Naive thymus-derived CD4-positive, alpha-beta T cell (primary cell): ENCODE data around the gene GGN. TPM values are rescaled to one million over a fixed set of nuclear protein-coding genes. Genes with fewer than 3 reads are reported as not detected.

Source experiments
- ATAC-seq: fragments of 150-1000 bp; cut with Tn5 transposase; 2 replicates; pipeline ENCODE4 v1.10.0; 2021; ENCODE audit warnings: mild to moderate bottlenecking, moderate library complexity
- CTCF ChIA-PET: fragments of 350-600 bp; sonication (Branson Sonifier 250); formaldehyde crosslinking; loops from one replicate; lab custom pipeline; 2021; ENCODE audit warnings: antibody characterized with exemption; lab: Charles Lee
- POLR2A ChIA-PET: fragments of 350-600 bp; sonication (Branson Sonifier 250); formaldehyde crosslinking; loops from one replicate; lab custom pipeline; 2021; ENCODE audit warnings: antibody characterized with exemption, inconsistent platforms; lab: Charles Lee
- DNase-seq, 9 donors: peaks; one replicate each; pipeline versions ENCODE4 v3.0.0 to v3.0.0-alpha.2; 2020 to 2022; ENCODE audit warnings: mixed read lengths in 1 of 9
- H3K27ac ChIP-seq: one replicate; pipeline ENCODE4 v1.7.0; 2013; ENCODE audit warnings: mild to moderate bottlenecking, low read depth, low read length, moderate library complexity
- H3K27me3 ChIP-seq, 2 donors: one replicate each; pipeline ENCODE4 v1.7.0; 2013; ENCODE audit warnings: low read length in 2 of 2, mild to moderate bottlenecking in 2 of 2, moderate library complexity in 2 of 2; ENCODE audit not compliant: control insufficient read depth in 2 of 2, insufficient read depth in 2 of 2
- H3K36me3 ChIP-seq, 3 experiments: 1 replicate in 2 of 3; 2 replicates in 1 of 3; pipeline ENCODE4 v1.7.0; 2013; ENCODE audit warnings: low read length in 3 of 3, mild to moderate bottlenecking in 3 of 3, moderate library complexity in 1 of 3; ENCODE audit not compliant: insufficient read depth in 3 of 3, control insufficient read depth in 2 of 3
- H3K4me1 ChIP-seq, 2 donors: one replicate each; pipeline ENCODE4 v1.7.0; 2013; ENCODE audit warnings: low read length in 2 of 2, mild to moderate bottlenecking in 2 of 2, moderate library complexity in 1 of 2; ENCODE audit not compliant: control insufficient read depth in 2 of 2, insufficient read depth in 2 of 2
- H3K4me3 ChIP-seq: 2 replicates; pipeline ENCODE4 v1.7.0; 2013; ENCODE audit warnings: mild to moderate bottlenecking, low read length
- H3K9me3 ChIP-seq, 3 experiments: 1 replicate in 2 of 3; 2 replicates in 1 of 3; pipeline ENCODE4 v1.7.0; 2013; ENCODE audit warnings: low read length in 3 of 3; ENCODE audit not compliant: control insufficient read depth in 2 of 3
- H3K27ac Mint-ChIP-seq, 9 donors: one replicate each; pipeline ENCODE4 v1.8.0; 2020 to 2022; ENCODE audit warnings: mixed read lengths in 9 of 9, mild to moderate bottlenecking in 8 of 9, moderate library complexity in 5 of 9, inconsistent platforms in 2 of 9
- H3K27me3 Mint-ChIP-seq, 5 donors: one replicate each; pipeline ENCODE4 v1.8.0; 2021 to 2022; ENCODE audit warnings: mixed read lengths in 5 of 5, mild to moderate bottlenecking in 1 of 5
- H3K36me3 Mint-ChIP-seq, 5 donors: one replicate each; pipeline ENCODE4 v1.8.0; 2020 to 2022; ENCODE audit warnings: mixed read lengths in 5 of 5, mild to moderate bottlenecking in 3 of 5, inconsistent platforms in 1 of 5
- H3K4me1 Mint-ChIP-seq, 7 donors: one replicate each; pipeline ENCODE4 v1.8.0; 2020 to 2022; ENCODE audit warnings: mixed read lengths in 7 of 7, mild to moderate bottlenecking in 3 of 7, inconsistent platforms in 1 of 7
- H3K4me3 Mint-ChIP-seq, 10 donors: one replicate each; pipeline ENCODE4 v1.8.0; 2020 to 2022; ENCODE audit warnings: mild to moderate bottlenecking in 10 of 10, mixed read lengths in 10 of 10, moderate library complexity in 6 of 10, inconsistent platforms in 2 of 10
- H3K9me3 Mint-ChIP-seq, 11 donors: one replicate each; pipeline ENCODE4 v1.8.0; 2020 to 2022; ENCODE audit warnings: mixed read lengths in 11 of 11, mild to moderate bottlenecking in 4 of 11, inconsistent platforms in 1 of 11, moderate library complexity in 1 of 11
- intact Hi-C, 2 donors: fragments of 100-400 bp; cut with micrococcal nuclease; formaldehyde crosslinking; loops; one replicate each; pipeline ENCODE4 v1.15.1; 2023
- polyA plus RNA-seq, 2 donors: library from polyadenylated mRNA; unstranded; fragments of 300-500 nt; fragmentation: Illumina TruSeq; gene quantifications; one replicate each; pipeline ENCODE4 v1.2.3, GENCODE V29; 2021
- total RNA-seq, 6 experiments: library from RNA in 5 of 6; stranded (reverse) in 5 of 6; gene quantifications; 1 replicate in 5 of 6; 2 replicates in 1 of 6; pipeline ENCODE4 v1.2.3 and lab custom pipeline; 2021 to 2026

GGN gene
- total and polyA plus RNA-seq, 7 experiments from 2014 or later = 0.29 to 0.60 (median 0.39) TPM; not detected in 4

DNA sequence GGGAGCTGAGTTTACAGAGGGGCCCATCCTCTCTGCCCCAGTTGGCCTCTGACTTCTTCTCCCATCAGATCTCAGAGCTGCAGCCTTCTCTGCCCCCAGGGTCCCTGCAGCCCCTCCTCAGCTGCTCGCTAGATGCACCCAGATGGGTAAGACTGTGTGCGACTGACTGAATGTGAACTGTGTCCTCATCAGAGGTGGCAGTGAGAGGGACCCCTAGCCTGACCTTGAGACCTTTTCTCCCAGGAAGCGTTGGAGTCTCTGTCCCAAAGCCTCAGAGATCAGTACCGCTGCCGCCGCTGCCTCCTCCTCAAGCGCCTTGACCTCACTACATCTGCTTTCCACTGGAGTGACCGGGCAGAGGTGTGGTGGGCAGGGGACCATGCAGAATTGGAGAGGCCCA is 17.4 kb upstream of the GGN start:
- Mint-ChIP-seq H3K27ac (peak overlapping the region in 3 of 9 donors; percentile 44 to 48 (median 47)), H3K4me3 (peak overlapping the region in 7 of 10 donors; percentile 42 to 92 (median 55))
- no peak for ATAC-seq

DNA sequence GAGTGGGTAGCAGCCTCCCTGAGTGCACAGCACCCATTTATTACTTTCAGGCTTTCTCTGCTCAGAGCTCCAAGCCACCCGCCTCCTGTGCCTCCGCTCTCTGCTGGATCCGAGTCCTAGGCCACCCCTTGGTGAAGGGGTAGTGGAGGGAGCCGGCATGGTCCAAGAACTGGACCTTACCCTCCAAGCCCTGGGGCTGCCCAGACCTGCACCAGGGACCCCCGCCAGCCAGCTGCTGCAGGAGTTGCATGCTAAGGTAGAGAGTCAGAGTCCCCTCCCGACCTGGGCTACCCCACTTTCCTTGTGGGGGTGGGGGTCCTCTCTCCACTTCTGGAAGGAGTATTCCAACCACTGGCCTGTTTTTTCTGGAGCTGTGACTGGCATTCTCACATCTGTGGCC is 17.0 kb upstream of the GGN start:
- peak overlapping the region in 5 of 9 donors; percentile 14 to 65 (median 48) for H3K27ac Mint-ChIP-seq
- DNase-seq (no peak), ATAC-seq (no peak)
- peaks cover 0 to 5% (median 0%) of the 10 kb centered on the region in 5 donors for H3K27me3 Mint-ChIP-seq
- Histone ChIP-seq H3K36me3 (peaks cover 0 to 36% (median 0%) of the 10 kb centered on the region in 3 experiments), H3K27ac (no peak overlapping the region), H3K9me3 (no peaks in the 10 kb centered on the region), H3K4me1 (peaks cover 5 to 8% of the 10 kb centered on the region in 2 donors), H3K27me3 (no peaks in the 10 kb centered on the region), H3K4me3 (no peak overlapping the region)
- H3K36me3 Mint-ChIP-seq = peaks cover 0 to 13% (median 6%) of the 10 kb centered on the region in 5 donors
- no peaks in the 10 kb centered on the region for H3K9me3 Mint-ChIP-seq
- ChIA-PET CTCF (interaction anchor here (1.0 to 1.2 kb wide), 2 partner anchors 9 to 525 kb away, joined by 3 to 4 read pairs; no protein-coding TSS in a partner anchor), POLR2A (interaction anchor here (0.7 to 4.0 kb wide), 4 partner anchors 15 to 526 kb away, joined by 3 to 40 read pairs (median 16); partner anchors contain the start of genes EIF3K, MAP4K1, MRPS12 and PSMD8)
- H3K4me1 Mint-ChIP-seq = peaks cover 7 to 23% (median 19%) of the 10 kb centered on the region in 7 donors
- peak overlapping the region; percentile 55 to 96 (median 88) for H3K4me3 Mint-ChIP-seq
- intact Hi-C loops = loop anchor here in 1 of 2 donors (5.0 kb wide), 1 partner anchor 1007 kb away; the partner anchor contains the start of gene PLEKHG2

More for the DNA sequence above, 17.4 kb upstream of the GGN start:
- Histone ChIP-seq H3K4me1 (peaks cover 5 to 8% of the 10 kb centered on the region in 2 donors), H3K4me3 (no peak overlapping the region), H3K36me3 (peaks cover 0 to 36% (median 0%) of the 10 kb centered on the region in 3 experiments), H3K27ac (no peak overlapping the region), H3K27me3 (no peaks in the 10 kb centered on the region), H3K9me3 (no peaks in the 10 kb centered on the region)
- no peak for DNase-seq
- Mint-ChIP-seq H3K36me3 (peaks cover 0 to 13% (median 6%) of the 10 kb centered on the region in 5 donors), H3K27me3 (peaks cover 0 to 2% (median 0%) of the 10 kb centered on the region in 5 donors), H3K9me3 (no peaks in the 10 kb centered on the region), H3K4me1 (peaks cover 7 to 23% (median 19%) of the 10 kb centered on the region in 7 donors)
- POLR2A ChIA-PET = interaction anchor here (0.7 to 3.8 kb wide), 3 partner anchors 16 to 525 kb away, joined by 3 to 29 read pairs (median 3); partner anchors contain the start of genes EIF3K, MAP4K1, MRPS12 and SARS2
- CTCF ChIA-PET = interaction anchor here (0.8 kb wide), 1 partner anchor 230 kb away, joined by 3 read pairs; no protein-coding TSS in a partner anchor
- intact Hi-C loops = no loop called here

DNA sequence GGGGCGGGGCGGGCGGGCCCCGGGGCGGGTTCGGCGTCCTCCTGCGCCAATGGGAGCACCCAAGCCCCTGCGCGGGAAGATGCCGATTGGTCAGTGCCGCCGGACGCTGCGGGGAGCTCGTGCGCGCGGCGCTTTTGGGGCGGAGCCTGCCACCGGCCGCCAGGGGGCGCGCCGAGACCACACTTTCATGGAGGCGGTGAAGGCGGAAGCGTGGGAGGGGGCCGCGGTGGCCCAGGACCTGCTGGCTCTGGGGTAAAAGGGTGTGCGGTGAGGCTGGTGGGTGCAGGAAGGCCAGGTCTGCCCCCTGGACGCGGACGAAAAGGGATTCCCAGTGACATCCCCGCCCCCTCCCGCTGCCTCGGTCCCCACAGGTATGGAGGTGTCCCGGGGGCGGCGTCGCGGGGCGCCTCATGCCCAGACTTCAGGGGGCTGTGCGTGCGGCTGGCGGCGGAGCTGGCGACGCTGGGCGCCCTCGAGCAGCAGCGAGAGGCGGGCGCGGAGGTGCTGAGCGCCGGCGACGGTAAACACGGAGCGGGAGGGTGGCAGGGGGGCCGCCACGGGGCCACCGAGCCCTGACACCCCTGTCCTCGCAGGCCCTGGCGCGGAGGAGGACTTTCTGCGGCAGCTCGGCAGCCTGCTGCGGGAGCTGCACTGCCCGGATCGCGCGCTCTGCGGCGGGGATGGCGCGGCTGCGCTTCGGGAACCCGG is 15.3 kb upstream of the GGN start, which contains the start of gene FAM98C:
Gene FAM98C (plus strand): TSS at position 127 of the 708 bp plus-strand sequence. CDS start 61 bp downstream, at position 188.
- peak within 1 kb of the TSS; percentile 79 for H3K4me3 ChIP-seq
- POLR2A ChIA-PET = interaction anchor here (0.7 to 4.0 kb wide), 21 partner anchors 9 to 531 kb away, joined by 3 to 40 read pairs (median 5); partner anchors contain the start of genes ACTN4, CATSPERG, EIF3K and GGN
- H3K4me1 Mint-ChIP-seq = peaks cover 7 to 21% (median 19%) of the 10 kb centered on the region in 7 donors
- CTCF ChIA-PET = interaction anchor here (0.6 to 2.3 kb wide), 28 partner anchors 10 to 549 kb away, joined by 3 to 18 read pairs (median 3); partner anchors contain the start of genes CATSPERG, EIF3K, GGN and KCNK6
- H3K27ac Mint-ChIP-seq = peak within 1 kb of the TSS; percentile 79 to 97 (median 95)
- H3K4me1 ChIP-seq = peaks cover 5 to 8% of the 10 kb centered on the region in 2 donors
- H3K27me3 ChIP-seq = no peaks in the 10 kb centered on the region
- no peaks in the 10 kb centered on the region for H3K9me3 Mint-ChIP-seq
- H3K27ac ChIP-seq = peak within 1 kb of the TSS; percentile 83
- H3K27me3 Mint-ChIP-seq = peaks cover 0 to 10% (median 0%) of the 10 kb centered on the region in 5 donors
- peak; percentile 97 to 99 (median 99) for DNase-seq
- ATAC-seq = peak; percentile 98
- intact Hi-C loops = loop anchor here (1.0 to 5.0 kb wide), 22 partner anchors 14 to 1009 kb away; partner anchors contain the start of genes GGN (in 2 of the 2), MRPS12 (in 2 of the 2), SARS2 (in 2 of the 2) and SPRED3 (in 2 of the 2)
- H3K4me3 Mint-ChIP-seq = peak within 1 kb of the TSS; percentile 79 to 98 (median 90)
- no peaks in the 10 kb centered on the region for H3K9me3 ChIP-seq
- H3K36me3 ChIP-seq = peaks cover 0 to 28% (median 0%) of the 10 kb centered on the region in 3 experiments
- H3K36me3 Mint-ChIP-seq = peaks cover 0 to 11% (median 3%) of the 10 kb centered on the region in 5 donors

DNA sequence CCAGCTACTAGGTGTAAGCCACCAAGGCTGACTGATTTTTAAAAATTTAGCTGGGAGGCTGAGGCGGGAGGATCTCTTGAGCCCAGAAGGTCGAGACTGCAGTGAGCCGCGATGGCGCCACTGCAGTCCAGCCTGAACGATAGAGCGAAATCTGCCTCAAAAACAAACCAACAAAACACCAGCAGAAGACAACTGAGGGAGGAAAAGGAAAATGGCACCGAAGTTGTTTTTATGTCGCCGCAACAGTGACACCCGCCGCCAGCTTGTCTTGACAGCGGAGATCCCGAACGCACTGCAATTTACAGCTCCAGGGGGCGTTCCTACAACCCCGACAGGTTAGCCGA is 14.8 kb upstream of the GGN start:
- POLR2A ChIA-PET = interaction anchor here (0.7 to 4.0 kb wide), 19 partner anchors 8 to 531 kb away, joined by 3 to 40 read pairs (median 5); partner anchors contain the start of genes ACTN4, CATSPERG, EIF3K and GGN
- Mint-ChIP-seq H3K36me3 (peaks cover 0 to 10% (median 3%) of the 10 kb centered on the region in 5 donors), H3K4me1 (peaks cover 7 to 21% (median 19%) of the 10 kb centered on the region in 7 donors), H3K4me3 (peak overlapping the region; percentile 79 to 98 (median 90)), H3K27me3 (peaks cover 0 to 10% (median 0%) of the 10 kb centered on the region in 5 donors), H3K9me3 (no peaks in the 10 kb centered on the region), H3K27ac (peak overlapping the region; percentile 79 to 97 (median 95))
- CTCF ChIA-PET = interaction anchor here (0.6 to 2.3 kb wide), 27 partner anchors 9 to 550 kb away, joined by 3 to 18 read pairs (median 3); partner anchors contain the start of genes CATSPERG, EIF3K, GGN and KCNK6
- Histone ChIP-seq H3K4me1 (peaks cover 5 to 8% of the 10 kb centered on the region in 2 donors), H3K27me3 (no peaks in the 10 kb centered on the region), H3K9me3 (no peaks in the 10 kb centered on the region), H3K36me3 (peaks cover 0 to 25% (median 0%) of the 10 kb centered on the region in 3 experiments), H3K4me3 (peak overlapping the region; percentile 40), H3K27ac (peak overlapping the region; percentile 77)
- intact Hi-C loops = loop anchor here (1.0 to 5.0 kb wide), 13 partner anchors 14 to 1010 kb away; partner anchors contain the start of genes ECH1 (in 1 of the 2), EIF3K (in 1 of the 2), GGN (in 1 of the 2) and PLEKHG2 (in 1 of the 2)
- ATAC-seq (no peak), DNase-seq (no peak)

DNA sequence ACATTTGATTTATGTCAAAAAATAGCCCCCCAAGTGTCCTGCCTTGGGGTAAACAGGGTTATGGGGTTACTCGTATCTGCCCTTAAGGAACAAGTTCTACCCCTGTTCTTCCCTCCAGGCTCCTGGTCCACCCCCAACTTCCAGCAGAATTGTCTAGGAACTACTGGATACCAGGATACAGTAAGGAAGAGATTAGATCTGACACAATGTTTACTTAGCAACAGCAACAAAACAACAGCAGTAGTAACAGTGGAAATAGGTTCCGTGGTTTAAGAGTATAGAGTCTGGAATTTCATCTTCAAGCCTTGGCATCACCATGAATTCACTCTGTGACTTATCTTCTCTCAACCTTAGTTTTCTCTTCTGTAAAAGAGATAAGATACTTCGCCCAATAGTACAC is 13.3 kb upstream of the GGN start:
- intact Hi-C loops = loop anchor here in 1 of 2 donors (5.0 kb wide), 1 partner anchor 1011 kb away; the partner anchor contains the start of gene PLEKHG2
- ChIA-PET CTCF (no interaction called here), POLR2A (interaction anchor here (0.8 to 4.0 kb wide), 4 partner anchors 14 to 26 kb away, joined by 3 to 40 read pairs (median 16); partner anchors contain the start of genes GGN, PSMD8 and SPRED3)
- H3K27me3 ChIP-seq = no peaks in the 10 kb centered on the region
- Mint-ChIP-seq H3K36me3 (peaks cover 0 to 8% (median 3%) of the 10 kb centered on the region in 5 donors), H3K27me3 (peaks cover 0 to 15% (median 3%) of the 10 kb centered on the region in 5 donors), H3K4me3 (no peak overlapping the region), H3K27ac (peak overlapping the region in 2 of 9 donors; percentile 63 to 85), H3K9me3 (no peaks in the 10 kb centered on the region), H3K4me1 (peaks cover 7 to 32% (median 27%) of the 10 kb centered on the region in 7 donors)
- H3K9me3 ChIP-seq = no peaks in the 10 kb centered on the region
- no peak overlapping the region for H3K27ac ChIP-seq
- no peak overlapping the region for H3K4me3 ChIP-seq
- H3K4me1 ChIP-seq = peaks cover 8 to 10% of the 10 kb centered on the region in 2 donors
- DNase-seq = no peak
- peaks cover 0 to 14% (median 0%) of the 10 kb centered on the region in 3 experiments for H3K36me3 ChIP-seq
- no peak for ATAC-seq
